ENCODE results near the gene ANKRD62.

Gene ANKRD62
- 0 reads per million in 2 experiments for total RNA-seq

DNA sequence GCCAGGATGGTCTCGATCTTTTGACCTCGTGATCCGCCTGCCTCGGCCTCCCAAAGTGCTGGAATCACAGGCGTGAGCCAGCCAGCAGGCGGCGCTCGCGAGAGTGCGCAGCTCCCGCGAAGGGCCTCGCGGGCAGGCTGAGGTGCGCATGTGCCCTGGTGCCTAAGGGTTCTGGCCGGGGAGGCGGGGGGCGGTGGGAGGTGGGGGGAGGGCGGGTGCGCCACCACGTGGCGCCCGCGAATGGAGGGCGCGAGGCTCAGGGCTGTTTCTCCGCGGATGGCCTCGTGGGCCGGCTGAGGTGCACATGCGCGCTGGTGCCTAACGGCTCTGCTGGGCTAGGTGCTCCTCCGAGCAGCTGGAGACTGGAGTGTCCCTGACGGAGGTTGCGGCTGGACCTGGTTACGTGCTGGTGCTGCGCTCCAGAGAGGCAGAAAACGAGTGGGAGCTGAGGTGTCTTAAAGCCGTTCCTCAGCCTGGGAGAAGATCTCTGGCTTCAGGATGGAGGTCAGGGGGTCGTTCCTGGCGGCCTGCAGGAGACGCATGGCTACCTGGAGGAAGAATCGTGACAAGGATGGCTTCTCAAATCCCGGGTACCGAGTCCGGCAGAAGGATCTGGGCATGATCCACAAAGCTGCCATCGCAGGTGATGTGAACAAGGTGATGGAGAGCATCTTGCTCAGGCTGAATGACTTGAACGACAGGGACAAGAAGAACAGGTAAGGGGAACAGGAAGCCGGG lies at the start of gene ANKRD62:
ANKRD62 (plus strand) TSS at position 324 of the 738 bp plus-strand sequence; CDS start at position 499, 175 bp downstream.
- DNase-seq (ENCODE audit: low read depth) = no peak

GRCh38 chr18:12044591-12044990 lies 49.1 kb upstream of the ANKRD62 start:
- DNase-seq (ENCODE audit: low read depth) = no peak

- DNase-seq (ENCODE audit: low read depth) = no peak
These were observed 47.4 kb upstream of the ANKRD62 start for GRCh38 chr18:12046046-12046750.

GRCh38 chr18:12046751-12047335 lies 46.8 kb upstream of the ANKRD62 start:
- no peak for DNase-seq (ENCODE audit: low read depth)

DNA sequence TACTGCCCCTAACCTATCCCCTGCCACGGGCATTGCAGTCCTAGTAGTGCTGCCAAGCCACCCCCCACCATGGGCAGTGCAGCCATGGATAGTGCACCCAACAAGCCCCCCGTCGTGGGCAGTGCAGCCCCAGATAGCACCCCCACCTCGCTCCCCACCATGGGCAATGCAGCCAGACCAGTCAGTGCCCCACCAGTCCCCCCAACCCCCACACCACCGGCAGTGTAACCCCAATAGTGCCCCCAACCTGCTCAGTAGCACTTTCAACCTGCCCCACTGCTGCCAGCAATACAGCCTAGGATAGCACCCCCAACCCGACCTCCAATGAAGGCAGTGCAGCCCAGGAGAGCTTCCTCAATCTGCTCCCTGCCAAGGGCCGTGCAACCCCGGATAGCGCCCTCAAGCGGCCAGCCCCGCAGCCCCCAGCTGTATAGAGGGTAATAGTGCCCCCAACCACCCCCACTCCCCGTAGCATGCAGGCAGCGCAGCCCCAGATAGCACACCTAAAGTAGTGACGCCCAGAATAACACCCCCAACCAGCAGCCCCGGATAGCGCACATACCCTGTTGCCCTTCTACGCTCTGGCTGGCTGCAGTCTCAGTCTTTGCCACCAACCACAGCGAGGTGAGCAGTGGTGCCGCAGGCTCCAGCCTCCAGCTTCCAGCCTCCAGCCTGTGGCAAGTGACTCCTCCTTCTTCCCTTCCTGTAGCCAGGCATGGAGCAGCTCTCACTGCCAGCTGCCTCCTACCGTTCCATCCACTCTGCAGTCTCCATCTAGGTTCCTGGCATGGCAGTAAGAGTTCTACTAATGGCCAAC lies 45.4 kb upstream of the ANKRD62 start:
- no peak for DNase-seq (ENCODE audit: low read depth)

DNA sequence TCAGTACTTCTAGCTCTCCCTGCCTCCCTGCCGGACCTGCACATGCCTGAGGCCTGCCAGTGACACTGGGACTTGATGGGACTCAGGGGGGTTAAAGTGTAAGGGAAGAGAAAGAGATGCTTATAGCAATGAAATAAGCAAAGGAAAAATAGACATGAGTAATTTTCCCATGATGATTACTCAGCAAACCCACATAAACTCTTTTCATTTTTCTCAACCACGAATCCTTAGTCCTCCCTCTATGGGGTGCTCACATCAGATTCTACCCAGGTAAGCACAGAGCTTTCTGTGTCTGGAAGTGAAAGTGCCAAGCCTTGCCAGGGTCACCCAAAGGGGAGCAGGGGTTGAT lies 44.8 kb upstream of the ANKRD62 start:
- DNase-seq (ENCODE audit: low read depth) = no peak

DNA sequence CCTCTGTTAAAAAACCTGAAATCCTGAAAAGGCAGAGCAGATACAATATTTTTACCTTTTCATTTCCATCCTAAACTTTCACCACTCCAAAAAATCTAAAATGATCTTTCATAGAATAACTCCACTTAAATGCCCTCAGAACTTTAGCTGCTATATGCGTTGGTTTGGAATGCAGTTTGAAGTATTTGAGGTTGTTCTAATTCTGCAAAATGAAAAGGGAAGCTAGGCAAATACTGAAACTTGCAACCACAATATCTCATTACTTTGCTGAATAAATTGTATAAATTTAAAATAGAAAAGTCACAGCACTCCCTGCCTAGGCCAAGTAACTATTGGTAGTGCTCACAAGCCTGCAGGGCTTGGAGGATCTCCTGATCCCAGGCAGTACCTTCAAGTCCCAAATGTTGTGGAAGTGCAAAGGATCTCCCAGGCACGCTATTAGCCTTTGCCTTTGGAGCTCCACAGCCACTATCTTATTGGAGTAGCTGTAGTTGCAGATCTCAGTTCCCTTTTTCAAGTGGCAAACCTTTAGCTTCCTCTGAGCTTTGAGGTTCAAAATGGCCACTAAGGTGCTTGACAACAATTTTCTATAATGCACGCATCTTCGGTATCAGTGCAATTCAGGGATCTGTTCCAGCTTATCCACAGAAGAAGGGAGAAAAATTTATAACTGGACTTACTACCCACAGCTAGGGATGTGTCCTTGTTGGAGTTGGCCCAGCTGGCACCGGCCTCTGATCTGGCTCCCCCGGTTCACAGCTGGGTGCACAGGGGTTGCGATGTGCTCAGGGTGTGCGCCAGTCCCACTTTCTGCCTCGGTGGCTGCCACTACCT lies 43.4 kb upstream of the ANKRD62 start:
- no peak for DNase-seq (ENCODE audit: low read depth)

- no peak for DNase-seq (ENCODE audit: low read depth)
These were observed 40.8 kb upstream of the ANKRD62 start for GRCh38 chr18:12052866-12053265.

- DNase-seq (ENCODE audit: low read depth) = no peak
These were observed 40.4 kb upstream of the ANKRD62 start for GRCh38 chr18:12053289-12053688.

GRCh38 chr18:12056034-12056883 lies 37.4 kb upstream of the ANKRD62 start:
- DNase-seq (ENCODE audit: low read depth) = no peak

DNA sequence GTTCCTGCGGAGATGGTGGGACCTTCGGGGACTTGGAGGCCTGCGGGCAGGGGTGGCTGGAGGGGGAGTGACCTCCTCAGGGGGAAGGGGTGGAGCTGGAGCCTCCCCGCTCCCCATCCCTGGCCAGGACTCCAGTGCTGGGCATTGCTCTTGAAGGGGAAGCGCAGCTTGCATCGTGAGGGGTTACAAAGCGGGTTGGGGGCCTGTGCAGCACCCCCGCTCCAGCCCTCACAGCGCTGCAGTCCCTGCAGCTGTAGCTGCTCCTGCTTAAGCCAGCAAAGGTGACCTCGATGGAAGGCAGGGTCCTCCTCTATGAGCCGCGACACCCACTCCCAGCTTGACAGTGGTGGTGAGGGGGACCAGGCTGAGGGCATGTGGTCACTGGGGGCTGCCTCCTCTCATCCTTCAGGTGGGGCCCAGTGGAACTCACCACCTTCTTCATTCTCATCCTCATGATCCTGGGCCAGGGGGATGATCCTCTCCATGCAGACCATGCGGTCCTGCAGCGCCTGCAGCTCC lies 36.7 kb upstream of the ANKRD62 start:
- DNase-seq (ENCODE audit: low read depth) = no peak

GRCh38 chr18:12057419-12058039 lies 36.1 kb upstream of the ANKRD62 start:
- DNase-seq (ENCODE audit: low read depth) = no peak

GRCh38 chr18:12059334-12060181 lies 34.1 kb upstream of the ANKRD62 start:
- no peak for DNase-seq (ENCODE audit: low read depth)

DNA sequence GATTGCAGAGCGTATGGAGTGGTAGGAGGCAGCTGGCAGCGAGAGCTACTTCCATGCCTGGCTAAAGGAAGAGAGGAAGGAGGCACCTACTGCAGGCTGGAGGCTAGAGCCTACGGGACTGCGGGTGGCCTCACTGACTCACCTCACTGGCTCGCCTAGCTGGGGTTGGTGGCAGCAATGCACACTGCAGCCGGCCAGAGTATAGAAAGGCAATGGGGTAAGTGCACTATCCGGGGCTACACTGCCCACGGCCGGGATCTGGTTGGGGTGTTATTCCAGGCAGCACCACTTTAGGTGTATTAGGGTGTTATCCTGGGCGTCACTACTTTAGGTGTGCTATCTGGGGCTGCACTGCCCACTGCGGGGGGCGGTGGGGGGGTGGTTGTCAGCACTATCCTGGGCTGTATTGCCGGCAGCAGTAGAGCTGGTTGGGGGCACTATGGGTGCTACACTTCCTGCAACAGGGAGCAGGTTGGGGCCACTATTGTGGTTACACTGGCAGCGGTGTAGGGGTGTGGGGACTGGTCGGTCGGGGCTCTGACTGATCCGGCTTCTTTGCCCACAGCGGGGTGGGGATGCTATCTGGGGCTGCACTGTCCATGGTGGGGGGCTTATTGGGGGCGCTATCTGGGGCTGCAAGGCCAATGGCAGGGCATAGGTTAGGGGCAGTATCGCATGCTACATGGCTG lies 33.3 kb upstream of the ANKRD62 start:
- DNase-seq (ENCODE audit: low read depth) = no peak

- DNase-seq (ENCODE audit: low read depth) = no peak
These were observed 32.0 kb upstream of the ANKRD62 start for GRCh38 chr18:12061685-12062084.

- DNase-seq (ENCODE audit: low read depth) = no peak
These were observed 30.7 kb upstream of the ANKRD62 start for GRCh38 chr18:12062974-12063373.

DNA sequence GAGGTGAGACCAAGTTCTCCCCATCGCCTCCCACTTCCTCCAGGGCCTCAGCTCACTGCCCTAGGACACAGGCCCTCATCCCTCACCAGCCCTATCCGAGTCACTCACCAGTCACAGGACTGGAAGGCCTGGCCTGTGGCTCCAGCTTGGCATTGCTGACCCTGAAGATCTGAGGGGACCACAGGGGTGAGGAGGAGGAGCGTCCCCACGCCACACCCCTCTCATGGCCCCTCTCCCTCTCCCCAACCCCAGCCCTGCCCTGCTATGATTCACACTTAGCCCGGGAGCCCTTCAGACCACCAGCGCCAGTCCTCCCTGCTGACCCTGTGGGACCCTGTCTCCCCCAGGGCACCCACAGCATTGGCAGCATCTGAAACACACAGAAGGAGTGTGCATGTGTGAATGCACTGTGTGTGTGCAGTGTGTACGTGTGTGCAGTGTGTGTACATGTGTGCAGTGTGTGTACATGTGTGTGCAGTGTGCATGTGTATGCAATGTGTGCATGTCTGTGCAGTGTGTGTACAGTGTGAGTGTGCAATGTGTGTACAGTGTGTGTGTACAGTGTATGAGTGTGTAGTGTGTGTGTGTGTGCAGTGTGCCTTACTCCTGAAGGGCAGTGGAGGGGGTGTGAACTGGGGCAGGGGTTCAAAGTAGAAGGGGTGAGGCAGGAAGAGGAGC lies 29.4 kb upstream of the ANKRD62 start:
- no peak for DNase-seq (ENCODE audit: low read depth)

DNA sequence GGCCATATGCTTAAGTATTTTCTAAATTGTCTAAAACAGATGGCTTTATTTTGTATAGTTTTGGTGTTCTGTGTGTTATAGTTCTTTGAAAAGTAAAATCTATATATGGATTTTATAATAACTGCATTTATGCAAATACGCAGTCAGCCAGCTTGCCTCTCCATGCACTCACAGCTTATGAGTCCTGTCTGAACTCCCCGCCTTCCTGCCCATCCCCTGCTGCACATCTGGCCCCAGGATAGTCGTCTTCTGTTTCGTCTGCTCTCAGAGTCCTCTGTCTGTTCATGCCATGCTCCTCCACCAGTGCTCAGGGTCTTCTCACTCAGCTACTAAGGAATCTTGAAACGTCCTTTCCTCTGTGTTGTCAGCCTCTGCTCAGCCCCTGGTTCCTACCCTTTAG lies 28.2 kb upstream of the ANKRD62 start:
- no peak for DNase-seq (ENCODE audit: low read depth)

Data from T follicular helper cell (primary cell).